PC-9 (cell line): ENCODE data around the gene GALNT1. TPM values are rescaled to one million over a fixed set of nuclear protein-coding genes. Genes with fewer than 3 reads are reported as not detected.

Experiments
- BruUV-seq: library from RNA; stranded (reverse); fragments of 400-500 nt; replicated peaks from 2 replicates; lab custom pipeline; 2021; lab: Mats Ljungman, UMichigan
- CTCF ChIA-PET: fragments of 300-600 bp; sonication (Branson Sonifier 250); formaldehyde crosslinking; loops from one replicate; lab custom pipeline; 2022; ENCODE audit warnings: antibody characterized with exemption; lab: Charles Lee
- POLR2A ChIA-PET: fragments of 300-600 bp; sonication (Branson Sonifier 250); formaldehyde crosslinking; loops from one replicate; lab custom pipeline; 2022; ENCODE audit warnings: antibody characterized with exemption; ENCODE audit not compliant: unreplicated experiment; lab: Charles Lee
- DNase-seq, 2 experiments: peaks; one replicate each; pipeline versions ENCODE4 v3.0.0 to v3.0.0-alpha.2; 2015 to 2022; ENCODE audit warnings: mixed read lengths in 1 of 2
- H2AFZ ChIP-seq: fragments of 200-600 bp; sonication (generic); 2 replicates; pipeline ENCODE4 v1.8.1; 2017; ENCODE audit warnings: antibody characterized with exemption
- H3F3A ChIP-seq: fragments of 200-600 bp; sonication (generic); 2 replicates; pipeline ENCODE4 v1.8.1; 2017; ENCODE audit warnings: antibody characterized with exemption, mild to moderate bottlenecking, low read depth; ENCODE audit not compliant: insufficient read depth
- H3K27ac ChIP-seq: fragments of 200-600 bp; sonication (generic); 2 replicates; pipeline ENCODE4 v1.6.1; 2016; ENCODE audit warnings: mixed run types
- H3K27me3 ChIP-seq: fragments of 200-600 bp; sonication (generic); 2 replicates; pipeline ENCODE4 v1.6.1; 2016; ENCODE audit warnings: low read depth, mixed run types; ENCODE audit not compliant: insufficient read depth
- H3K36me3 ChIP-seq: fragments of 200-600 bp; sonication (generic); 2 replicates; pipeline ENCODE4 v1.6.1; 2016; ENCODE audit warnings: low read depth, mixed run types
- H3K4me1 ChIP-seq: fragments of 200-600 bp; sonication (generic); replicated peaks from 2 replicates; pipeline ENCODE4 v1.6.1; 2016; ENCODE audit warnings: mixed run types; ENCODE audit not compliant: insufficient read depth
- H3K4me2 ChIP-seq: fragments of 200-600 bp; sonication (generic); 2 replicates; pipeline ENCODE4 v1.6.1; 2017; ENCODE audit warnings: mixed run types
- H3K4me3 ChIP-seq: fragments of 200-600 bp; sonication (generic); 2 replicates; pipeline ENCODE4 v1.6.1; 2016; ENCODE audit warnings: mixed run types
- H3K79me2 ChIP-seq: fragments of 200-600 bp; sonication (generic); 2 replicates; pipeline ENCODE4 v1.6.1; 2017; ENCODE audit warnings: low read depth, mixed run types
- H3K9me2 ChIP-seq: fragments of 200-600 bp; sonication (generic); 2 replicates; pipeline ENCODE4 v1.8.1; 2017; ENCODE audit warnings: mild to moderate bottlenecking; ENCODE audit not compliant: insufficient read depth
- H3K9me3 ChIP-seq: fragments of 200-600 bp; sonication (generic); 2 replicates; pipeline ENCODE4 v1.8.1; 2016; ENCODE audit warnings: low read depth; ENCODE audit not compliant: insufficient read depth
- H4K20me1 ChIP-seq: fragments of 200-600 bp; sonication (generic); 2 replicates; pipeline ENCODE4 v1.8.1; 2017; ENCODE audit not compliant: insufficient read depth
- CTCF ChIP-seq: fragments of 200-600 bp; sonication (generic); conservative IDR thresholded peaks from 2 replicates; pipeline ENCODE4 v1.6.1; 2017; ENCODE audit warnings: mixed run types, antibody characterized with exemption, mild to moderate bottlenecking, moderate library complexity
- EZH2 ChIP-seq: fragments of 200-600 bp; sonication (generic); IDR thresholded peaks from 2 replicates; pipeline ENCODE4 v1.8.0; 2017; ENCODE audit warnings: antibody characterized with exemption, low read depth
- intact Hi-C: fragments of 100-400 bp; cut with micrococcal nuclease; formaldehyde crosslinking; loops from one replicate; pipeline ENCODE4 v1.10.0; 2022; ENCODE audit not compliant: unreplicated experiment
- total RNA-seq: library from RNA; stranded (reverse); gene quantifications from 2 replicates; pipeline ENCODE4 v1.2.3, GENCODE V29; 2021

Gene GALNT1
- total RNA-seq, 1 experiment from 2014 or later: 88.9 TPM

GRCh38 chr18:35624146-35624545 is 42.6 kb downstream of the GALNT1 start:
- no peaks in the 10 kb centered on the region for H4K20me1 ChIP-seq
- CTCF ChIA-PET: no interaction called here
- H3K27ac ChIP-seq: no peak overlapping the region
- no peaks in the 10 kb centered on the region for H3K27me3 ChIP-seq
- no peak overlapping the region for H3K4me2 ChIP-seq
- BruUV-seq: no TSS peak
- H3K4me1 ChIP-seq: no peaks in the 10 kb centered on the region
- POLR2A ChIA-PET: no interaction called here
- DNase-seq: no peak
- H3K9me3 ChIP-seq: no peaks in the 10 kb centered on the region
- H3K4me3 ChIP-seq: no peak overlapping the region
- intact Hi-C loops: no loop called here
- no peaks in the 10 kb centered on the region for H3F3A ChIP-seq
- H3K36me3 ChIP-seq: no peaks in the 10 kb centered on the region; the same call in 1 of the 2 replicates
- H3K9me2 ChIP-seq: no peaks in the 10 kb centered on the region
- no peak for TF ChIP-seq EZH2
- TF ChIP-seq CTCF: no peak
- peaks cover 15% of the 10 kb centered on the region; the same call in 1 of the 2 replicates for H3K79me2 ChIP-seq
- no peak overlapping the region for H2AFZ ChIP-seq

DNA sequence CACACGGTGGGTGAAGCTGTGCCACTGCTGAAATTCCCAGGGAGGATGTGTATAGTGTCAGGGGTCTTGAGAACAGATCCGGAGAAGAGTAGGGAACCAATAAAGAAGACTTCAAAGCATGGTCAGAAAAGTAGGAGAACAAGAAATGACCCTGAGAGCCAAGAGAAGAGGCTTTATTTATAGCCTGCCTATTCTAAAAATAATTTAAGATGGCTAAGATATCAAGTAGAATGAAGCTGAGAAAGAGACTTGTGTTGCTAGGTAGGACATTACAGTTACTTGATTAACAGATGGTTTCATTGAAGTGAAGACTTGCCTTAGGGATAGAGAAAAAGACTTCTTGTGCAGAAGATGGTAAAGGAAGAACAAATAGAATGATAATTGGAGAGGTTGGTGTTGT is 43.7 kb downstream of the GALNT1 start:
- no peaks in the 10 kb centered on the region for H3K9me2 ChIP-seq
- H3K4me2 ChIP-seq: no peak overlapping the region
- H3K36me3 ChIP-seq: no peaks in the 10 kb centered on the region; the same call in 1 of the 2 replicates
- BruUV-seq: no TSS peak
- ChIA-PET CTCF (no interaction called here), POLR2A (no interaction called here)
- H2AFZ ChIP-seq: no peak overlapping the region
- H3K79me2 ChIP-seq: peaks cover 15% of the 10 kb centered on the region; the same call in 1 of the 2 replicates
- H3F3A ChIP-seq: no peaks in the 10 kb centered on the region
- intact Hi-C loops: no loop called here
- no peak overlapping the region for H3K27ac ChIP-seq
- no peaks in the 10 kb centered on the region for H3K9me3 ChIP-seq
- H4K20me1 ChIP-seq: no peaks in the 10 kb centered on the region
- no peaks in the 10 kb centered on the region for H3K4me1 ChIP-seq
- no peak for TF ChIP-seq EZH2
- TF ChIP-seq CTCF: no peak
- no peak for DNase-seq
- no peaks in the 10 kb centered on the region for H3K27me3 ChIP-seq
- H3K4me3 ChIP-seq: no peak overlapping the region

GRCh38 chr18:35633761-35634160 is 52.2 kb downstream of the GALNT1 start:
- no peak for TF ChIP-seq CTCF
- no peak for TF ChIP-seq EZH2
- no peaks in the 10 kb centered on the region; the same call in 1 of the 2 replicates for H3K36me3 ChIP-seq
- no peaks in the 10 kb centered on the region for H3K9me3 ChIP-seq
- ChIA-PET CTCF (no interaction called here), POLR2A (interaction anchor here (0.7 kb wide), 1 partner anchor 594 kb away, joined by 3 read pairs; no protein-coding TSS in a partner anchor)
- H3F3A ChIP-seq: no peaks in the 10 kb centered on the region
- H3K9me2 ChIP-seq: no peaks in the 10 kb centered on the region
- H3K27ac ChIP-seq: no peak overlapping the region
- no peaks in the 10 kb centered on the region for H3K4me1 ChIP-seq
- H2AFZ ChIP-seq: no peak overlapping the region
- H4K20me1 ChIP-seq: no peaks in the 10 kb centered on the region
- intact Hi-C loops: no loop called here
- H3K4me2 ChIP-seq: no peak overlapping the region
- H3K27me3 ChIP-seq: no peaks in the 10 kb centered on the region
- no peak overlapping the region for H3K4me3 ChIP-seq
- no peaks in the 10 kb centered on the region for H3K79me2 ChIP-seq
- no peak for DNase-seq
- no TSS peak for BruUV-seq
